22Rv1 (cell line): ENCODE data around the gene KIF26A.

Source experiments
- CTCF ChIP-seq: fragments of 450-650 bp; IDR thresholded peaks from 2 replicates; pipeline ENCODE4 v1.5.1; 2017; ENCODE audit warnings: mild to moderate bottlenecking
- ZFX ChIP-seq: fragments of 450-650 bp; IDR thresholded peaks from 2 replicates; pipeline ENCODE4 v1.6.1; 2017; ENCODE audit warnings: antibody characterized with exemption, borderline replicate concordance

GRCh38 chr14:104188727-104189400 is 50.5 kb downstream of the KIF26A start:
- no peak for TF ChIP-seq CTCF
- no peak for TF ChIP-seq ZFX
